RWPE2 (cell line): ENCODE measurements around the gene OPN1MW3.

Experiments
- ATAC-seq: fragments of 200-7000 bp; cut with Tn5 transposase; 3 replicates; pipeline ENCODE4 v1.9.1; 2021; ENCODE audit warnings: low read depth
- DNase-seq: peaks from one replicate; pipeline ENCODE4 v3.0.0-alpha.2; 2020; ENCODE audit warnings: low spot score
- H3K27ac ChIP-seq: fragments of 450-650 bp; 2 replicates; pipeline ENCODE4 v1.5.1; 2017; ENCODE audit warnings: mild to moderate bottlenecking; ENCODE audit not compliant: poor library complexity, severe bottlenecking
- H3K27me3 ChIP-seq: fragments of 250-450 bp; sonication (Bioruptor Pico); 2 replicates; pipeline ENCODE4 v1.5.1; 2021; ENCODE audit warnings: mild to moderate bottlenecking, moderate library complexity; ENCODE audit not compliant: insufficient read depth, poor library complexity, severe bottlenecking
- H3K36me3 ChIP-seq: fragments of 250-450 bp; sonication (Bioruptor Pico); 2 replicates; pipeline ENCODE4 v1.5.1; 2020; ENCODE audit warnings: low read depth, mild to moderate bottlenecking, moderate library complexity
- H3K4me1 ChIP-seq: fragments of 250-450 bp; sonication (Bioruptor Pico); 2 replicates; pipeline ENCODE4 v1.5.1; 2021; ENCODE audit warnings: mild to moderate bottlenecking, moderate library complexity; ENCODE audit not compliant: insufficient read depth, poor library complexity, severe bottlenecking
- H3K4me3 ChIP-seq: fragments of 250-450 bp; sonication (Bioruptor Pico); 2 replicates; pipeline ENCODE4 v1.5.1; 2021; ENCODE audit warnings: mild to moderate bottlenecking, moderate library complexity; ENCODE audit not compliant: severe bottlenecking
- H3K9me3 ChIP-seq: fragments of 250-450 bp; sonication (Bioruptor Pico); 2 replicates; pipeline ENCODE4 v1.5.1; 2021; ENCODE audit warnings: mild to moderate bottlenecking, moderate library complexity; ENCODE audit not compliant: severe bottlenecking
- CTCF ChIP-seq: fragments of 450-650 bp; IDR thresholded peaks from one replicate; pipeline ENCODE4 v1.5.1; 2017; ENCODE audit warnings: mild to moderate bottlenecking, moderate library complexity; ENCODE audit not compliant: poor library complexity, severe bottlenecking

Gene OPN1MW3

GRCh38 chrX:154315416-154315815 lies 58.0 kb downstream of the OPN1MW3 start:
- H3K4me1 ChIP-seq: no peaks in the 10 kb centered on the region
- no peaks in the 10 kb centered on the region for H3K9me3 ChIP-seq
- no peaks in the 10 kb centered on the region for H3K36me3 ChIP-seq
- no peaks in the 10 kb centered on the region for H3K27me3 ChIP-seq
- TF ChIP-seq CTCF: no peak
- H3K4me3 ChIP-seq: no peak overlapping the region
- ATAC-seq: no peak
- no peak overlapping the region for H3K27ac ChIP-seq
- DNase-seq: no peak

GRCh38 chrX:154317391-154317995 lies 60.1 kb downstream of the OPN1MW3 start:
- no peaks in the 10 kb centered on the region for H3K36me3 ChIP-seq
- no peaks in the 10 kb centered on the region for H3K9me3 ChIP-seq
- no peak overlapping the region for H3K27ac ChIP-seq
- no peaks in the 10 kb centered on the region for H3K4me1 ChIP-seq
- ATAC-seq (0 out of 3 replicates have a peak, but pooled peaks have one; percentile 21), DNase-seq (no peak)
- H3K4me3 ChIP-seq: no peak overlapping the region
- no peaks in the 10 kb centered on the region for H3K27me3 ChIP-seq
- peak; percentile 36 for TF ChIP-seq CTCF

- Histone ChIP-seq H3K27ac (no peak overlapping the region), H3K4me1 (no peaks in the 10 kb centered on the region), H3K27me3 (no peaks in the 10 kb centered on the region), H3K36me3 (no peaks in the 10 kb centered on the region), H3K9me3 (no peaks in the 10 kb centered on the region), H3K4me3 (no peak overlapping the region)
- DNase-seq (no peak), ATAC-seq (no peak)
- TF ChIP-seq CTCF: no peak
Observed at GRCh38 chrX:154320406-154320805, 63.0 kb downstream of the OPN1MW3 start.
